PC-9 (cell line): ENCODE results near the gene LDHD.

Experiments
- CTCF ChIP-seq: fragments of 200-600 bp; sonication (generic); conservative IDR thresholded peaks from 2 replicates; pipeline ENCODE4 v1.6.1; 2017; ENCODE audit warnings: mixed run types, antibody characterized with exemption, mild to moderate bottlenecking, moderate library complexity
- EZH2 ChIP-seq: fragments of 200-600 bp; sonication (generic); IDR thresholded peaks from 2 replicates; pipeline ENCODE4 v1.8.0; 2017; ENCODE audit warnings: antibody characterized with exemption, low read depth

GRCh38 chr16:75089486-75090202 is 26.9 kb downstream of the LDHD start:
- TF ChIP-seq CTCF (no peak), EZH2 (no peak)
